Endothelial cell of umbilical vein (primary cell): ENCODE measurements around the gene ATXN1.

Experiments used
- EZH2 ChIP-seq: IDR thresholded peaks from 2 replicates; pipeline ENCODE4 v1.6.1; 2012; ENCODE audit warnings: borderline replicate concordance, low read depth, mild to moderate bottlenecking, moderate library complexity, low read length, inconsistent platforms; ENCODE audit not compliant: severe bottlenecking
- FOS ChIP-seq: IDR thresholded peaks from 2 replicates; pipeline ENCODE4 v1.6.1; 2011; ENCODE audit warnings: mild to moderate bottlenecking, low read length, moderate library complexity, borderline replicate concordance; ENCODE audit not compliant: insufficient read depth
- GATA2 ChIP-seq: IDR thresholded peaks from 2 replicates; pipeline ENCODE4 v1.7.0; 2011; ENCODE audit warnings: low read depth, mild to moderate bottlenecking, moderate library complexity, mixed read lengths, low read length; ENCODE audit not compliant: insufficient read length, insufficient read depth
- JUN ChIP-seq: IDR thresholded peaks from 2 replicates; pipeline ENCODE4 v1.6.1; 2011; ENCODE audit warnings: borderline replicate concordance, low read depth; ENCODE audit not compliant: insufficient read length, insufficient read depth
- POLR2A ChIP-seq: IDR thresholded peaks from 2 replicates; pipeline ENCODE4 v1.6.1; 2012; ENCODE audit warnings: low read depth, mild to moderate bottlenecking, control low read depth, low read length
- POLR2AphosphoS5 ChIP-seq: IDR thresholded peaks from 2 replicates; pipeline ENCODE4 v1.6.1; 2012; ENCODE audit warnings: low read depth, mild to moderate bottlenecking, control low read depth, low read length, moderate library complexity; ENCODE audit not compliant: insufficient read depth
- TF ChIP-seq, protein P1 (sequence below), 2 donors: IDR thresholded peaks; 1 replicate in 1 of 2; 2 replicates in 1 of 2; pipeline ENCODE4 v1.5.1; 2011; ENCODE audit warnings: low read length in 2 of 2, mild to moderate bottlenecking in 2 of 2, moderate library complexity in 2 of 2, control low read depth in 1 of 2, inconsistent platforms in 1 of 2, low read depth in 1 of 2; ENCODE audit not compliant: insufficient read depth in 1 of 2; ENCODE audit errors: extremely low read depth in 1 of 2
- TF ChIP-seq, protein P2 (sequence below): IDR thresholded peaks from 2 replicates; pipeline ENCODE4 v1.6.1; 2011; ENCODE audit not compliant: insufficient read depth, insufficient read length

DNA sequence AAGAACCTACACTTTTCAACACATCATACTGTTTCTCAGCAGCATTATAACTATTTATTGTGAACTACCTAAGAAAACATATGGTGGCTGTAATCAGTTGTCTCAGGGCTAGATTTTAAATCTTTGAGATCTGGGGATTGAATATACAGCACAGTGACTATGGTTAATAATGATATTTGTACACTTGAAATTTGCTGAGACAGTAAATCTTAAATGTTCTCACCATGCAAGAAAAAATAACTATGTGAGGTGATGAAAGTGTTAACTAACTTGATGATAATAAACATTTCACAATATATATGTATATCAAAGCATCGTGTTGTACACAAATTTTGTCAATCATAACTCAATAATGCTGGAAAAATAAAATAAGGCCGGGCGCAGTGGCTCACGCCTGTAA lies 113.8 kb downstream of the ATXN1 start:
- TF ChIP-seq, protein P1, sequence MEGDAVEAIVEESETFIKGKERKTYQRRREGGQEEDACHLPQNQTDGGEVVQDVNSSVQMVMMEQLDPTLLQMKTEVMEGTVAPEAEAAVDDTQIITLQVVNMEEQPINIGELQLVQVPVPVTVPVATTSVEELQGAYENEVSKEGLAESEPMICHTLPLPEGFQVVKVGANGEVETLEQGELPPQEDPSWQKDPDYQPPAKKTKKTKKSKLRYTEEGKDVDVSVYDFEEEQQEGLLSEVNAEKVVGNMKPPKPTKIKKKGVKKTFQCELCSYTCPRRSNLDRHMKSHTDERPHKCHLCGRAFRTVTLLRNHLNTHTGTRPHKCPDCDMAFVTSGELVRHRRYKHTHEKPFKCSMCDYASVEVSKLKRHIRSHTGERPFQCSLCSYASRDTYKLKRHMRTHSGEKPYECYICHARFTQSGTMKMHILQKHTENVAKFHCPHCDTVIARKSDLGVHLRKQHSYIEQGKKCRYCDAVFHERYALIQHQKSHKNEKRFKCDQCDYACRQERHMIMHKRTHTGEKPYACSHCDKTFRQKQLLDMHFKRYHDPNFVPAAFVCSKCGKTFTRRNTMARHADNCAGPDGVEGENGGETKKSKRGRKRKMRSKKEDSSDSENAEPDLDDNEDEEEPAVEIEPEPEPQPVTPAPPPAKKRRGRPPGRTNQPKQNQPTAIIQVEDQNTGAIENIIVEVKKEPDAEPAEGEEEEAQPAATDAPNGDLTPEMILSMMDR (IDR thresholded peaks at IDR 0.05; ENCODE audit: extremely low read depth in 1 of 2, insufficient read depth in 1 of 2, low read depth in 1 of 2, low read length in 2 of 2) = no peak
- TF ChIP-seq POLR2A = no peak
- TF ChIP-seq, protein P2, sequence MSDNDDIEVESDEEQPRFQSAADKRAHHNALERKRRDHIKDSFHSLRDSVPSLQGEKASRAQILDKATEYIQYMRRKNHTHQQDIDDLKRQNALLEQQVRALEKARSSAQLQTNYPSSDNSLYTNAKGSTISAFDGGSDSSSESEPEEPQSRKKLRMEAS = no peak
- no peak for TF ChIP-seq EZH2
- no peak for TF ChIP-seq POLR2AphosphoS5
- TF ChIP-seq GATA2 = no peak
- TF ChIP-seq JUN = no peak
- no peak for TF ChIP-seq FOS
